Renal pelvis (tissue), 4 donors: Measurements from ENCODE around the gene SGPP1. TPM values are rescaled to one million over a fixed set of nuclear protein-coding genes. Genes with fewer than 3 reads are reported as not detected.
A peak's percentile ranks its signal among the peaks of the same experiment; 100 is the strongest.
"Not testable (repeated sequence)": the region's sequence is repeated elsewhere in the genome, so short reads cannot be mapped to it uniquely, and the experiment has no call there.

Experiments used
- DNase-seq: peaks from one replicate; pipeline ENCODE4 v3.0.0-alpha.2; 2013
- polyA plus RNA-seq, 3 donors: library from polyadenylated mRNA; unstranded; fragments of 120-200 nt; gene quantifications; one replicate each; pipeline ENCODE4 v1.2.1, GENCODE V29; 2013; ENCODE audit not compliant: insufficient read length in 3 of 3

The SGPP1 gene
- polyA plus RNA-seq, 3 donors: 24.9 to 27.7 (median 27.4) TPM

- DNase-seq: no peak
These were observed 44.9 kb downstream of the SGPP1 start for GRCh38 chr14:63682727-63683593.

GRCh38 chr14:63678536-63678935 lies 49.3 kb downstream of the SGPP1 start:
- no peak for DNase-seq

GRCh38 chr14:63677891-63678379 lies 49.9 kb downstream of the SGPP1 start:
- peak; percentile 49 for DNase-seq

- DNase-seq: no peak
These were observed 51.2 kb downstream of the SGPP1 start for GRCh38 chr14:63676615-63677014.

GRCh38 chr14:63673886-63674497 lies 53.9 kb downstream of the SGPP1 start:
- DNase-seq: no peak

- DNase-seq: no peak
These were observed 54.6 kb downstream of the SGPP1 start for GRCh38 chr14:63673255-63673654.

- DNase-seq: peak; percentile 68
These were observed 55.3 kb downstream of the SGPP1 start for GRCh38 chr14:63672417-63673180.

GRCh38 chr14:63671987-63672386 lies 55.9 kb downstream of the SGPP1 start:
- DNase-seq: no peak

- DNase-seq: no peak
These were observed 57.2 kb downstream of the SGPP1 start for GRCh38 chr14:63670692-63671091.

GRCh38 chr14:63666335-63666734 lies 61.5 kb downstream of the SGPP1 start:
- DNase-seq: no peak

GRCh38 chr14:63663428-63664341 lies 64.2 kb downstream of the SGPP1 start:
- DNase-seq: no peak

GRCh38 chr14:63662776-63663175 lies 65.1 kb downstream of the SGPP1 start:
- no peak for DNase-seq

GRCh38 chr14:63661881-63662280 lies 66.0 kb downstream of the SGPP1 start:
- not testable (repeated sequence) for DNase-seq

GRCh38 chr14:63659726-63660125 lies 68.1 kb downstream of the SGPP1 start:
- DNase-seq: no peak

GRCh38 chr14:63656194-63656593 lies 71.7 kb downstream of the SGPP1 start:
- no peak for DNase-seq

- no peak for DNase-seq
These were observed 72.9 kb downstream of the SGPP1 start for GRCh38 chr14:63654936-63655335.

- DNase-seq: no peak
These were observed 73.5 kb downstream of the SGPP1 start for GRCh38 chr14:63654346-63654745.

GRCh38 chr14:63652406-63652805 lies 75.5 kb downstream of the SGPP1 start:
- no peak for DNase-seq

- no peak for DNase-seq
These were observed 77.5 kb downstream of the SGPP1 start for GRCh38 chr14:63650256-63650952.

GRCh38 chr14:63647696-63648410 lies 80.0 kb downstream of the SGPP1 start:
- no peak for DNase-seq
